Endothelial cell of umbilical vein (primary cell): ENCODE data around the gene WAS.

Experiments
- POLR2A ChIP-seq: IDR thresholded peaks from 2 replicates; pipeline ENCODE4 v1.6.1; 2012; ENCODE audit warnings: low read depth, mild to moderate bottlenecking, control low read depth, low read length
- TF ChIP-seq, protein P1 (sequence below), 2 donors: IDR thresholded peaks; 1 replicate in 1 of 2; 2 replicates in 1 of 2; pipeline ENCODE4 v1.5.1; 2011; ENCODE audit warnings: low read length in 2 of 2, mild to moderate bottlenecking in 2 of 2, moderate library complexity in 2 of 2, control low read depth in 1 of 2, inconsistent platforms in 1 of 2, low read depth in 1 of 2; ENCODE audit not compliant: insufficient read depth in 1 of 2; ENCODE audit errors: extremely low read depth in 1 of 2

DNA sequence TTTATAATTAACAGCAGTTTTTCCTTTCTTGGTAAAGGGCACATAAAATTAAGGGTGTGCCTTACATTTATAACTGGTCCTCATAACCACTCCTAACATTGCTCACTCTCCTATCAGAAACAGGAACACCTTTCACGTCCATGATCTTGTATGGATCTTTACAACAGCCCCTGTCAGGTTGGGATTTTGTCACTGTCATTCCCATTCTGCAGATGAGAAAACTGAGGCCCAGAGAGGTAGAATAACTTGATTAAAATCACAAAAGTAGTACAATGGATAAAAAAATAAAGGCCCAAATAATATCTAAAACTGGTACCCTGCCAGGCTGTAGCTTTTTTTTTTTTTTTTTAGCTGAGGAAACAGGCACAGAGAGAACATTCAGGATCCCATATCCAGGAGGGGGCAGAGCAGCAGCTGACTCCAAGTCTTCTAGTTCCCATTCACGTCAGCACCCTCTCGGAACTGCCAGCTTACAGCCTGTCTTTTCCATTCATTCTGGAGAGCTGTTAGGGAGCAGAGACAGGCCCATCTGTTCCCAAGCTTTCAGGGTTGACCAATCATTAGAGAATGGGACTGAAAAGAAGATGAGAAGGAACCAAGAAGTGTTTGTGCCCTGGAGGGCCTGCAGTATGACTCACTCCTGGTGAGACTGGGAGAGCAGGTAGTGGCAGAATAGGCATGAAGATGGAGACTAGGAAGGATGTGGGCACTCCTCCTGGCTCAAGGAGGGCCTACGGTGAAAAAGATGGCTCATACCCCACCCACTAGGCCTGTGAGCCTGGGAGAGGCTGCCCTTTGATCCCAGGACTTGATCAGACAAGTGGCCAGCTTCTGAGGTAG lies 20.3 kb downstream of the WAS start:
- no peak for TF ChIP-seq POLR2A
- TF ChIP-seq, protein P1, sequence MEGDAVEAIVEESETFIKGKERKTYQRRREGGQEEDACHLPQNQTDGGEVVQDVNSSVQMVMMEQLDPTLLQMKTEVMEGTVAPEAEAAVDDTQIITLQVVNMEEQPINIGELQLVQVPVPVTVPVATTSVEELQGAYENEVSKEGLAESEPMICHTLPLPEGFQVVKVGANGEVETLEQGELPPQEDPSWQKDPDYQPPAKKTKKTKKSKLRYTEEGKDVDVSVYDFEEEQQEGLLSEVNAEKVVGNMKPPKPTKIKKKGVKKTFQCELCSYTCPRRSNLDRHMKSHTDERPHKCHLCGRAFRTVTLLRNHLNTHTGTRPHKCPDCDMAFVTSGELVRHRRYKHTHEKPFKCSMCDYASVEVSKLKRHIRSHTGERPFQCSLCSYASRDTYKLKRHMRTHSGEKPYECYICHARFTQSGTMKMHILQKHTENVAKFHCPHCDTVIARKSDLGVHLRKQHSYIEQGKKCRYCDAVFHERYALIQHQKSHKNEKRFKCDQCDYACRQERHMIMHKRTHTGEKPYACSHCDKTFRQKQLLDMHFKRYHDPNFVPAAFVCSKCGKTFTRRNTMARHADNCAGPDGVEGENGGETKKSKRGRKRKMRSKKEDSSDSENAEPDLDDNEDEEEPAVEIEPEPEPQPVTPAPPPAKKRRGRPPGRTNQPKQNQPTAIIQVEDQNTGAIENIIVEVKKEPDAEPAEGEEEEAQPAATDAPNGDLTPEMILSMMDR (IDR thresholded peaks at IDR 0.05; ENCODE audit: extremely low read depth in 1 of 2, insufficient read depth in 1 of 2, low read depth in 1 of 2, low read length in 2 of 2), result no peak
